ENCODE results near the gene PHOX2A. TPM values are rescaled to one million over a fixed set of nuclear protein-coding genes. Genes with fewer than 3 reads are reported as not detected.
A peak's percentile ranks its signal among the peaks of the same experiment; 100 is the strongest.

Gene PHOX2A
- polyA plus RNA-seq, 3 donors: not detected

GRCh38 chr11:72253392-72253791, 9.4 kb upstream of the PHOX2A start:
- intact Hi-C loops (cut with micrococcal nuclease): no loop called here
- H3K9me3 ChIP-seq (replicated peaks in 1 of 2; ENCODE audit: control insufficient read depth in 1 of 2, insufficient read depth in 1 of 2, low read length in 2 of 2): no peaks in the 10 kb centered on the region
- H3K4me1 ChIP-seq (ENCODE audit: control insufficient read depth in 1 of 2, insufficient read depth in 2 of 2, low read length in 2 of 2): no peaks in the 10 kb centered on the region
- peak overlapping the region in 1 of 7 donors; percentile 50 for H3K27ac Mint-ChIP-seq
- H2AFZ ChIP-seq (ENCODE audit: insufficient read depth, low read depth, low read length, poor library complexity, severe bottlenecking): no peak overlapping the region
- no peak overlapping the region for H3K27ac ChIP-seq (ENCODE audit: low read depth in 1 of 2, low read length in 2 of 2)
- H3K36me3 ChIP-seq (replicated peaks in 1 of 2; ENCODE audit: control insufficient read depth in 1 of 2, insufficient read depth in 2 of 2, low read length in 2 of 2): no peaks in the 10 kb centered on the region
- H3K27me3 ChIP-seq (ENCODE audit: control insufficient read depth in 2 of 2, insufficient read depth in 2 of 2, low read length in 2 of 2): peaks cover 4 to 30% of the 10 kb centered on the region in 2 donors
- TF ChIP-seq CTCF (IDR thresholded peaks at IDR 0.05): no peak
- no peak overlapping the region for H3K4me3 Mint-ChIP-seq
- peaks cover 0 to 11% (median 2%) of the 10 kb centered on the region in 7 donors for H3K9me3 Mint-ChIP-seq
- H3K9ac ChIP-seq (ENCODE audit: insufficient read depth, low read length, poor library complexity, severe bottlenecking): no peak overlapping the region
- peaks cover 0 to 2% of the 10 kb centered on the region in 2 donors for H3K36me3 Mint-ChIP-seq
- DNase-seq: no peak
- H3K4me1 Mint-ChIP-seq: no peaks in the 10 kb centered on the region
- H3K27me3 Mint-ChIP-seq (ENCODE audit: low read depth in 3 of 3): peaks cover 34 to 44% (median 39%) of the 10 kb centered on the region in 3 donors
- no peaks in the 10 kb centered on the region for H4K20me1 ChIP-seq (ENCODE audit: insufficient read depth, low read length)
- H3K4me3 ChIP-seq (replicated peaks in 1 of 3; ENCODE audit: low read depth in 2 of 3, low read length in 3 of 3): no peak overlapping the region
- H3K79me2 ChIP-seq (ENCODE audit: insufficient read depth, low read length): no peaks in the 10 kb centered on the region
- no peak overlapping the region for H3K4me2 ChIP-seq (replicated peaks; ENCODE audit: extremely low read depth, low read length, poor library complexity, severe bottlenecking)
- 100% methylated on average over 1 of the region's 3 CpGs for WGBS (ENCODE audit: insufficient coverage)

- Mint-ChIP-seq H3K27ac (no peak overlapping the region), H3K36me3 (peaks cover 0 to 2% of the 10 kb centered on the region in 2 donors), H3K27me3 (ENCODE audit: low read depth in 3 of 3) (peaks cover 33 to 42% (median 40%) of the 10 kb centered on the region in 3 donors), H3K9me3 (peaks cover 0 to 11% (median 2%) of the 10 kb centered on the region in 7 donors), H3K4me3 (no peak overlapping the region), H3K4me1 (no peaks in the 10 kb centered on the region)
- TF ChIP-seq CTCF (IDR thresholded peaks at IDR 0.05): no peak
- Histone ChIP-seq H3K27ac (ENCODE audit: low read depth in 1 of 2, low read length in 2 of 2) (no peak overlapping the region), H3K79me2 (ENCODE audit: insufficient read depth, low read length) (no peaks in the 10 kb centered on the region), H3K36me3 (replicated peaks in 1 of 2; ENCODE audit: control insufficient read depth in 1 of 2, insufficient read depth in 2 of 2, low read length in 2 of 2) (no peaks in the 10 kb centered on the region), H4K20me1 (ENCODE audit: insufficient read depth, low read length) (no peaks in the 10 kb centered on the region), H3K4me3 (replicated peaks in 1 of 3; ENCODE audit: low read depth in 2 of 3, low read length in 3 of 3) (no peak overlapping the region), H3K4me2 (replicated peaks; ENCODE audit: extremely low read depth, low read length, poor library complexity, severe bottlenecking) (no peak overlapping the region), H3K9ac (ENCODE audit: insufficient read depth, low read length, poor library complexity, severe bottlenecking) (no peak overlapping the region), H3K4me1 (ENCODE audit: control insufficient read depth in 1 of 2, insufficient read depth in 2 of 2, low read length in 2 of 2) (no peaks in the 10 kb centered on the region), H3K27me3 (ENCODE audit: control insufficient read depth in 2 of 2, insufficient read depth in 2 of 2, low read length in 2 of 2) (peaks cover 14 to 44% of the 10 kb centered on the region in 2 donors), H3K9me3 (replicated peaks in 1 of 2; ENCODE audit: control insufficient read depth in 1 of 2, insufficient read depth in 1 of 2, low read length in 2 of 2) (no peaks in the 10 kb centered on the region), H2AFZ (ENCODE audit: insufficient read depth, low read depth, low read length, poor library complexity, severe bottlenecking) (no peak overlapping the region)
- 100% methylated on average over 3 of the region's 5 CpGs for WGBS (ENCODE audit: insufficient coverage)
- DNase-seq: no peak
- intact Hi-C loops (cut with micrococcal nuclease): no loop called here
Observed at GRCh38 chr11:72251614-72252013, 7.6 kb upstream of the PHOX2A start.
